HG03066 (cell line): ENCODE measurements around the gene PTBP2.

Experiments
- ATAC-seq: cut with Tn5 transposase; IDR thresholded peaks from one replicate; pipeline ENCODE4 v1.9.1; 2021; ENCODE audit warnings: low read depth; ENCODE audit not compliant: unreplicated experiment

PTBP2 gene, protein sequence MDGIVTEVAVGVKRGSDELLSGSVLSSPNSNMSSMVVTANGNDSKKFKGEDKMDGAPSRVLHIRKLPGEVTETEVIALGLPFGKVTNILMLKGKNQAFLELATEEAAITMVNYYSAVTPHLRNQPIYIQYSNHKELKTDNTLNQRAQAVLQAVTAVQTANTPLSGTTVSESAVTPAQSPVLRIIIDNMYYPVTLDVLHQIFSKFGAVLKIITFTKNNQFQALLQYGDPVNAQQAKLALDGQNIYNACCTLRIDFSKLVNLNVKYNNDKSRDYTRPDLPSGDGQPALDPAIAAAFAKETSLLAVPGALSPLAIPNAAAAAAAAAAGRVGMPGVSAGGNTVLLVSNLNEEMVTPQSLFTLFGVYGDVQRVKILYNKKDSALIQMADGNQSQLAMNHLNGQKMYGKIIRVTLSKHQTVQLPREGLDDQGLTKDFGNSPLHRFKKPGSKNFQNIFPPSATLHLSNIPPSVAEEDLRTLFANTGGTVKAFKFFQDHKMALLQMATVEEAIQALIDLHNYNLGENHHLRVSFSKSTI

DNA sequence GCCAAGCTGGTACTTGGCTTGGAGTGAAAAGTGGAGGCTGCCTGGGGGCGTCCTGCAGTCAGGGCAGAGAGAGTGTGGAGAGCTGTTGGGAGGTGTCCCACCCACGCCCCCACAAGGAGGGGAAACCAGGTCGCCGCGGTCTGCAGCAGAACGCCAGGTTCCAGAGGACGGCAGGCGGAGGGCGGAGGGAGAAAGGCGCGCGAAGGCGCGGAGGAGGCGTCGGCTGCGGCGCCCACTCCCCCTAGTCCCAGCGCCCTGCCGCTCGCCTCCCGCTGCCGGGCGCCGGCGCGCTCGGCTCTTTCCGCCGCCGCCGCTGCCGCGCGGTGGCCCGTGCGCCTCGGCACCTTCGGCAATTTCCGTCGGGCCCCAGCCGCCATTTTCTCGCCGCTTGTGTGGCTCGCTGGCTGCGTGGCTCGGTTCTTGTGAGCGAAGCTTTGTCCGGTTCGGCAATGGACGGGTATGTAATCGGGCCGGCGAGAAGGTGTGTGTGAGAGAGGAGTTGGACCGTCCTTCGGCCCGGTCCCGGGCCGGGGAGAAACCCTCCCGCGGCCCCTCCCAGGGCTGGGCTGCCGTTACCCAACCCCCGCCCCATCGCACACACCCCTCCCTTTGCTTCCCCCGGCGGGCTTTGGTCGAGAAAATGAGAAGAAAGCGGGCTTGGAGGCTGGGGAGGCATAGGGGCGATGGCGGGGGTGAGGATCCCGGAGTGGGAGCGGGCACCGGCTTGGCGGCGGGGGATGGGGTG lies at the start of gene PTBP2:
Gene PTBP2 (plus strand): TSS at position 369 of the 745 bp plus-strand sequence. CDS start 81 bp downstream, at position 450.
- peak; percentile 92 for ATAC-seq

DNA sequence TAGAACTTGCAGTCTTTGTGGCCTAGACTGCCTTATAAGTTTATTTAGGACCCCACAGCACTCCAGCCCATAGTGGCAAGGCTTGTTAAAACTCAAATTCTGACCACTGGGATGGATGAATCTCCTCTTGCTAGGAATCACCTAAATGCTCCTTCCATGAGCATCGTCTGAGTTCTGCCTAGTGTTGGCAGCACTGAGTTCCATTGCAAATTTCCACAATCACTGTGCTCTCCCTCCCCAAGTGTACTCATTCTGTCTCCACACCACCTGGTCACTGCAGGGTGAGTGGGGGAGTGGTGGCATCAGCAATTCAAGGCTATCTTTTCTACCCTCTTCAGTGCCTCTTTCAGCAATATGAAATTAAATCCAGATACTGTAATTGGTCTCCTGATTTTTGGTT lies 46.7 kb upstream of the PTBP2 start:
- ATAC-seq, result no peak

DNA sequence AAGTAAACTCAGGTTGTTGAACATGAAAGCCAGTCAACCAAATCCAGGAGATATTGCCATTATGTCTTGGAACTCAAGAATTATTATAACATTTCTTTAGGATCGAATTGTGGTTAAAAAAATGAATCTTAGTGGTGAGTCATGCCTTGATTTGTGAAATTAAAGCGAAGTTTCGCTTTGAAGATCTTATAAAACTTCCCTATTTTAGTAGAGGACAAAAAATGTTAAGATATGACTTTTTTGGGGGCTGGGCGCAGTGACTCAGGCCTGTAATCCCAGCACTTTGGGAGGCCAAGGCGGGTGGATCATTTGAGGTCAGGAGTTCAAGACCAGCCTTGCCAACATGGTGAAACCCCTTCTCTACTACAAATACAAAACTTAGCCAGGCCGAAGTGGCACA lies 39.5 kb upstream of the PTBP2 start:
- ATAC-seq, result no peak

DNA sequence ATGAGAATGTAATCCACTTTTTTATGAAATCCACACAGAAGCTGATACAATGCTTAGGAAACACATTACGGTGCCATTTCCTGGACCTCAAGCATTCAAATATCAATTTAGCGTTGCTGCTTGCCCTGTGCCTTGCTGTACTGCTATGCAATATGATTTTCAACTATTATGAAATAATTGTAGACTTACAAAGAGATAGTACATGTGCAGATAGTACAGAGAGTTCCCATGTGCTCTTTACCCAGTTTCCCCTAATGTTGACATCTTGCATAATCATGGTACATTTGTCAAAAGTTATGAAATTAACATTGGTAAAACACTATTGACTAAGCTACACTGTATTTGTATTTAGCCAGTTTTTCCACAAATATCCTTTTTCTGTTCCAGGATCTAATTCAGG lies 37.7 kb upstream of the PTBP2 start:
- ATAC-seq, result no peak

DNA sequence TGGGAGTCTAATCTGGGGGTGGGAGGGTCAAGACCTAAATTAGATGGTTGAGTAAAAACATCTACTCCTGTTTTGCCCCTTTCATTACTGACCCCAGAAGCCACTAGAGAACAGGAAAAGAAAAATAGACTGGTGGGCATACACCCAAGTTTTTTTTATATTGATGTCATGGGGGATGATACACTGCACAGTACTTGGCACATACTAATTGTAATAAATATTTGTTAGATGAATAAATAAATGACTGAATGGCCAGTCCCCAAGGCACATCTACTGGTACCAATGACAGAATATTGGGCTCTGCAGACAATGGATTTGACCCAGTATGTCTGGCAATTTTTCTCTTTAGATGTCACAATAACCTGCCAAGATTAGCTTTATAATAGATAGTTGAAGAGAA lies 36.8 kb upstream of the PTBP2 start:
- no peak for ATAC-seq

DNA sequence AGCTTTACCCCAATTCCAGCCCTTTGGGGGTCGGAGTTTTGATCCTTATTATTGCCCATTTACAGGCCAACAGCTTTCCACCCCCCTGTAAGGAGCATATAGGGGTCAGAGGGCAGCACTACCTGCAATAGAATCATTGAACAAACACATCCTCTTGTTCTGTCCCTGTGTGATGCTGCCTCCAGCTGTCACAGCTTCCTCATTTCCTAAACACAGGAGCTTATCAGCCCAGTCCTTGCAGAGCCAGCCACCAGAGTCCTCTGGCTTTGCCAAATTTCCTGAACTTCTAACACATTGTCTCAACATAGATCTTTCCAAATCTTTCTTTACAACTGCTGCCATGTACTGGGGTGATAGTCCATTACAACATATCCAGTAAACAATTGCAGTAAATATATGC lies 32.8 kb upstream of the PTBP2 start:
- no peak for ATAC-seq

DNA sequence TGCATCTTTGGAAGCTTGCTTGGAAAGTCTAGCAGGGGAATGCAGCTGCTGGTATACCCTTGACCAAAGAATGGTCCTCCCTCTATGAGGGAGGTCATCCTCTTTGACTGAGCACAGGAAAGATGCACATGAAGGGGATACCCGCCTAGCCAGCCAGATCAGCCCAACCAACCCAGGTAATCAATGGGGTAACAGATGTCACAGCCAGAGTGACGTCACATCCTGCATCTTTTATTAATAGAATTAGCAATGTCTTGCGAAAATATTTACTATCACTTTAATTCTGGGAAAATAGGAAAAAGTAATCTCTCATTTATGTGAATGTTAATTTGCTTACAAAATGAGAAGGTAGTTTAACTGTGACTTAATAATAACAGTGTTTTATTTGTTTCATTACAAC lies 25.6 kb upstream of the PTBP2 start:
- no peak for ATAC-seq

DNA sequence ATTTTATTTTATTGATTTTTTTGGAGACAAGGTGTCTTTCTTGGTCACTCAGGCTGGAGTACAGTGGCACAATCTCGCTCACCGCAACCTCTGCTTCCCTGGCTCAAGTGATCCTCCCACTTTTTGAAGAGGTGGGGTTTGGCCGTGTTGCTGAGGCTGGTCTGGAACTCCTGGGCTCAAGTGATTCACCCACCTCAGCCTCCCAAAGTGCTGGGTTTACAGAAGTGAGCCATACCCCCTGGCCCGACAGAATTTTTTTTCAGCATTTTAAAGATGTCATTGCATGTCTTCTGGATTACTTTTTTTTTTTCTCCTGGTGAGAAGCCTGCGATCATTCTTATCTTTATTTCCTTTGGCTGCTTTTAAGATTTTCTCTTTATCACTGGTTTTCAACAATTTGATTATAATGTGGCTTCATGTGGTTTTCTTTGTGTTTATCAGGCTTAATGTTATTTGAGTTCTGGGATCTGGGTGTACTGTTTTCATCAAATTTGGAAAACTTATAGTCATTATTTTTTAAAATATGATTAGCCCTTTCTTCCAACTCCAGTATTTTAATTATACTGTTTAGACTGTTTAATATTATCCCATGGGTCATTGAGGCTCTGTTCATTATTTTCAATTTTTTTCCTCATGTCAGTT lies 23.1 kb upstream of the PTBP2 start:
- ATAC-seq, result no peak

DNA sequence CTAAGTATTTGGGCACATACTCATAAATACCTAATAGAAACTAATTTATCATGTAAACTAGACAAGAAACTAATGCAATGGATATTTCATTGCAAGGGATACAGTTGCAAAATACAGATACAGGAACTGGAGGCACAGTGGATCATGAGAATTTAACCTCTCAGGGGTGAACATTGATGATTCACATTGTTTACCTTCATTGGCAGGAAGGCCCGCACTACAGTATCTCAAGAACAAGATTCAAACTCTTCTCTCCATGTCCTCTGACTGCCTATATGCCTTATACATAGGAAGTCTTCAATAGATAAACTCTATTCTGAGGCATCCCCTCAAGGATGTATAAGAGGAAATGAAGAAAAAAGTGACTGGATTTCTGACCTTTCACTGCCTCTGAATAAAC lies 18.4 kb upstream of the PTBP2 start:
- ATAC-seq, result no peak

DNA sequence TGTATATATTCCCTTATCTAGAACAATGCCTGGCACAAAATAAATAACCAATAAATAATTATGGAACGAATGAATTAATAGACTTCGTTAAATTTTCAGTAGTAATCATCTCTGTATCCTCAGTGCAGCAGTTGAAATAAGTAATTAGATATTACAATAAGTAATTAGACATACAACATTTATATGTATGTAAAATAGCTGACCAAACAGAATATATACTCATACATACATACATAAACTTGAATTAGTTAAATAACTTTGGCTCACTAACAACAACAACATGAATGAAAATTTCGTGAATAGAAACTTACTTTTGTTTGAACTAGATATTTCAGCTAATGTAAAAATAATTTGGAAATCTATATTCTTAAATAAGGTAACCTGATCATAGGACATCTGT lies 14.6 kb upstream of the PTBP2 start:
- ATAC-seq, result no peak

DNA sequence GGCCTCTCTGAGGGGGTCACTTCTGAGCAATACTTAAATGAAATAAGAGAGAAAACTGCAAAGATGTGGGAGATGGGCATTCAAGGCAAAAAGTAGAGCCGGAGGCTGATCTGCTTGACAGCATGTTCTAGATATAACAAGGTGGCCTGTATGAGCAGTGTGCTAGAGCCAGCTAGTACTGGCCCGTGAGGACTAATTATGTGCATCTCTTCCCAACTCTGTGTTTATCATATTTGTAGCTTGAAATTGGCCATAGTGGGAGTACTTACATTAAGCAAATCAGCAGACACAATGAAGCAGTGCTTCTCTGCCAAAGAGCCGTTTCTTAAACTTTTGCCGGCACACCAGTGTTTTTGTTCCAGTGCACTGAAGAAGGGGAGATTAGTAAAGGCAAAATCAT lies 13.1 kb upstream of the PTBP2 start:
- ATAC-seq, result no peak

DNA sequence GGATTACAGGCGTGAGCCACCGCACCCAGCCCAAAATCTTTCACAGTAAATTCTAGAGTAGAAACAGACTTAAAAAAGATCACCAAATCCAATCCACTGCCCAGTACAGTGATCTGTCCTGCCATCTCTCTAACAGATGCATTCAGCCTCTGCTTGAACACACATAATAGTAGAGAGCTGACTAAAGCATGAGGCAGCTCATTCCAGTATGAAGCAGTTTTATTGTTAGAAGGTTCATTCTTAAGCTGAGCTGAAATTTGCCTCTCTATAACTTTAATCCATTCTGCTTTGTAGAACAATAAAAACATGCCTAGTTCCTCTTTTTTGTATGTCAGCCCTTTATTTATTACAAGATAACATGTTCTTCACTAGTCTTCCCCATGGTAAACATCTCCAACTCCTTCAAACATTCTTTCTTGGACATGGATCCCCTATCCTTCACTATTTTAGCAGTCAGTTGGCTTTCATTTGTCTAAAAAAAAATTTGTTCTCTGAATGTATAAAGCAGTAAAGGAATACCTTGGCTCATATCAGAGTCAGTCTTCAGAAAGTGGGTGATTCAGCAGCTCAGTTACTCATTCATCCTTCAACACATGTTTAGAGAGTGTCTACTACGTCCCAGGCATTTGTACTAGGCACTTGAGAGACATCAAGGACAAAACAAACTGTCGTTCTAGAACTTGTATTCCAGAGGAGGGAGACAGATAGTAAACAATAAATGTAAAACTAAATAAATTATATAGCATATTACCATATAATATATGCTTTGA lies 10.7 kb upstream of the PTBP2 start:
- no peak for ATAC-seq

DNA sequence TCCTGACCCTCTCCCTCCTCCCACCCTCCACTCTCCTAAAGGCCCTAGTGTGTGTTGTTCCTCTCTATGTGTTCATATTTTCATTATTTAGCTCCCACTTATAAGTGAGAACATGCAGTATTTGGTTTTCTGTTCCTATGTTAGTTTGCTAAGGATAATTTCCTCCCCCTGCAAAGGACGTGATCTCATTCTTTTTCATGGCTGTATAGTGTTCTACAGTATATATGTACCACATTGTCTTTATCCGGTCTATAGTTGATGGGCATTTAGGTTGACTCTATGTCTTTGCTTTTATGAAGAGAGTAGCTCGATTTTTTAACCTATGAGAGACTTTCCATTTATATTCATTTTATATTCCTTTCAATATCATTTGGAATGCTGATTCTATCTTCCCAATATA lies 7.9 kb upstream of the PTBP2 start:
- no peak for ATAC-seq

DNA sequence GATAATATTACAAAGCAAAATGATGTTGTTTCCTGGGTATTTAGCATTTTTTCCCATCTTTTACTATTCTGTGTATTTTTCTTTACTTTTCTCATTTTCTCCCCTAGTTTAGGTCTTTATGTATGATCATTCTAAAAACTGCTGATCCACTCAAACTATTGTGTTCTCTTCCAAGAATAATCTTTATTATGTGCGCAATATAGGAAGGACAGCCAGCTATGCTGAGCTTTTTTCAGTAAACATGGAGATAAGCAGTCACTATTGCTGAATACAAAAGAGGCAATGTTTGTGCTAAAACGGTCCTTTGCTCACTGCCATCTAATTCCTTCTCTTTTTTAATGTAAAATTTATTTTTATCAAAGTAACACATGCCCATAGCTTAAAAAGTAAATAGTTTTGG lies 6.7 kb upstream of the PTBP2 start:
- ATAC-seq, result no peak

DNA sequence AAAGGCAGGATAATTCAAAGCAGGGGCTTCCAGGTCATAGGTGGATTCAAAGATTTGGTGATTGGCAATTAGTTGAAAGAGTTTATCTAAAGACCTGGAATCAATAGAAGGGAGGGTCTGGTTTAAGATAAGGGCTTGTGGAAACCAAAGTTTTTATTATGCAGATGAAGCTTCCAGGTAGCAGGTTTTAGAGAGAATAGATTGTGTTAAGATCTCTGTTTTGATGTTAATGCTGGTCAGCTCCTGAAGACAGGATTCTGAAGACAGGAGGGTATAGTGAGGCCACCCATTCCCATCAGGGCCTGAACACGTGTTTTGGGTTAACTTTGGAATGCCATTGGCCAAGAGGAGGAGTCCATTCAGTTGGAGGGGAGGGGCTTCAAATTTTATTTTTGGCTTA lies 6.1 kb upstream of the PTBP2 start:
- ATAC-seq, result no peak

DNA sequence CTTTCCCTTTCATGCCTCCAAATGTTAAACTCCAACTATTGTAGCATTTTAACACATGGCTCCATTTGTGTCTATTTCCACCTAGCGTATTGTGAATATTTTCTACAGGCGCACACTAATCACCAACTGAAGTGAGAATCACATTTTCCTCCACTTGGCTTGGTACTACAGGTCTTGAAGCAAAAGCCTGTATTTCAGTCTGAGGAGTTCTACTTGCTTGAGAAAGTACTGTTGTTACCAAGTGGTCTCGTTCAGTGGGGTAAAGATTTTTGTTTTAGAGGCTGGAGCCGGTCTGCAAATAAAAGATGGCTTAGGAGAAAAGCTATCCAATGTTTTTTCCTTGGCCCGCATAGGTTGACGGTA lies 550 bp upstream of the PTBP2 start:
- peak; percentile 4 for ATAC-seq

DNA sequence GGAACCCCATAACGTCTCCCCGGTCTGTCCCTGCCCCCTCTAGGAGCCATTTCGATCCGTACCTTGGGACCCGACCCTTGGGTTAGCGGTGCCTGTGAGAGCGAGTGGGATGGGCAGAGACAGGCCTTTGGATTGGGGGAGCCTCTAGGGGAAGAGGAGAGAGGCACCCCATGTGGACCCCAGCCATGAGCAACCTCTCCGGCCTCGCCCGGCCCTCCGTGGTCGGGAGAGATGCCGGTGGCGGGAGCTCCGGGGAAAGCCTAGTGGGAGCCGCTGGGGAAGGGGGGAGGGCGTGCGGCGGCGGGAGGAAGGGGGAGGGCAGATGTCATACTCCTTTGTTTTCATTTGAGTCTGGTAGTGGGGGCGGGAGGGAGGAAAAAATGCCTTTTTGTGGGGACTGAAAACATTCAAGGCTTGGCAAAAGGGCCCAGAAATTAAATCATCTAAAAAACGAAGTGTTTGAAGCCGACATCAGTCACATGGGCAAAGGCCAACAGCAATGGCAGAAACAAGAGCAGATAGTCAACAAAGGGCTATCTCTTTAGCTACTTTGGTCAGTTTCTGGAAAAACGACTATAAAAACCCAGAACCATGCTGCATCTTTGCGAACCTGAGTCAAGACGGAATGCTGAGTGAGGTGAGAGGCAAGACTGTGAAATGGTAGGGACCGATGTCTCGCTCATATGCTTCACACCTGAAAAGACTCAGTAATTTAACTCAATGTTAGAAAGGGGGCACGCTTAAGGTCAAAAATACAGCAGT lies 758 bp downstream of the PTBP2 start:
- peak; percentile 52 for ATAC-seq

DNA sequence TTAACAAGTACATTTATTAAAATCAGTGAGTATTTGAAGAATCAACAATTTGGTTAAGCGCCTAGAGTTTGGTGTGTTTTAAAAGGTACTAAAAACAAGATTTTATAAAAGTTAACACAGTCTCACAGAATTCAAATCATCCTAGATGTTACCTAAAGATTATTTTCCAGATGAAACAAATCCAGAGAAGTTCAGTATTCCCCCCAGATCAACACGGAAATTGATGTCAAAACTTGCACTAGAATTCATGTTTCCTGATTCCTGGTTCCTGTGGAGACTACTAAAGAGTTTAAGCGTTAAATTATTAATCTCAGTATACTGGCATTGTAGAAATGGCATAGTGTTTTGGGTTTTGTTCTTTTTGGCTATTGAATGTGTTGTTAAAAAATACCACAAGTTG lies 1.4 kb downstream of the PTBP2 start:
- no peak for ATAC-seq

DNA sequence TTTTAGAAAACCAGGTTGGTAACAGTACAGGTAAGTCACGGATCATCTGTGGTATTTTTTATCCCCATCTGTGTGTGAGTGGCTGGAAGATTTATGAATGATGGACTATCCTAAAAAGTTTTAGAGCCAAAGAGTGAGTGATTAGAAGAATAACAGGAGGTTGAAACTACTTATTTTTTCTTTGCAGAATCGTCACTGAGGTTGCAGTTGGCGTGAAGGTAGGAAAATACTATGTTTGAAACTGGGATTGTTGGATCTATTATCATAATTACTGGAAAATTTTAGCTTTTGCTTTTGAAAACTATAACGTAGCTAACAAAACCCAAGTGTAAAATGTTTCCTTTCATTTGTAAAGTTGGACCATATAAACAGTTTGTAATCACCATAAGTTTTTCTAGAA lies 1.8 kb downstream of the PTBP2 start:
- no peak for ATAC-seq

DNA sequence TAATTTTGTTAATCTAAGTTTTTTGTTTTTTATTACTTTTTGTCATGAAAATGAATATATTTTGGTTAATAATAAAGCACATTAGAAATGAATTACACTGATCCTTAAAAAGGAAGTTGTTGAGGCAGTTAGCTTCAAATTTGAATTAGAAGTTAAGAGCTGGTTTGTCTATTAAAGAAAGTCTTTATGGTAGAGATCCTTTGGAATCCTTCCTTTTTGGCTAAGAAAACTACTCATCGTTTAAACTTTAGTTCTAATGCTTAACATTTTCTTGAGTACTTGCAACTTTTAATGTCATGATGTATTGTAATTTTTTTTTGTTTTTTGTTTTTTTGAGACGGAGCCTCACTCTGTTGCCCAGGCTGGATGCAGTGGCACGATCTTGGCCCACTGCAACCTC lies 2.4 kb downstream of the PTBP2 start:
- ATAC-seq, result no peak
